D721Med (cell line): ENCODE data around the gene P2RX1.

Source experiments
- DNase-seq: peaks from one replicate; pipeline ENCODE4 v3.0.0; 2011; ENCODE audit warnings: low spot score; ENCODE audit not compliant: insufficient read length
- FAIRE-seq: peaks from 2 replicates; lab custom pipeline; 2011; peaks lifted over from hg19 to GRCh38; lab: Jason Lieb, UNC
- CTCF ChIP-seq: IDR thresholded peaks from 2 replicates; pipeline ENCODE4 v1.5.1; 2012; ENCODE audit warnings: mild to moderate bottlenecking, control low read depth; ENCODE audit not compliant: insufficient read depth; ENCODE audit errors: missing control alignments

P2RX1 gene

GRCh38 chr17:3895354-3895753 is 20.9 kb downstream of the P2RX1 start:
- no peak for DNase-seq
- FAIRE-seq: no peak
- no peak for TF ChIP-seq CTCF

GRCh38 chr17:3894911-3895343 is 21.3 kb downstream of the P2RX1 start:
- no peak for FAIRE-seq
- DNase-seq: no peak
- TF ChIP-seq CTCF: no peak

- no peak for FAIRE-seq
- DNase-seq: no peak
- TF ChIP-seq CTCF: no peak
Measured at GRCh38 chr17:3894188-3894587, 22.1 kb downstream of the P2RX1 start.

- DNase-seq (no peak), FAIRE-seq (no peak)
Measured at GRCh38 chr17:3893720-3894116, 22.5 kb downstream of the P2RX1 start.

GRCh38 chr17:3893003-3893719 is 23.1 kb downstream of the P2RX1 start, which contains the start of gene CAMKK1:
Gene CAMKK1 (minus strand): TSS chr17:3893053. CDS start chr17:3885687, 7,366 bp downstream.
- TF ChIP-seq CTCF: no peak
- FAIRE-seq (no peak), DNase-seq (peak; percentile 91)

More at GRCh38 chr17:3893720-3894116, 22.5 kb downstream of the P2RX1 start:
- TF ChIP-seq CTCF: no peak

- DNase-seq (no peak), FAIRE-seq (no peak)
- no peak for TF ChIP-seq CTCF
Measured at GRCh38 chr17:3892095-3892998, 23.9 kb downstream of the P2RX1 start.

GRCh38 chr17:3891626-3892094 is 24.6 kb downstream of the P2RX1 start:
- DNase-seq: no peak
- no peak for FAIRE-seq

More at GRCh38 chr17:3891626-3892094, 24.6 kb downstream of the P2RX1 start:
- TF ChIP-seq CTCF: no peak
